ENCODE measurements around the gene SLX4.
A peak's percentile ranks its signal among the peaks of the same experiment; 100 is the strongest.

The SLX4 gene

DNA sequence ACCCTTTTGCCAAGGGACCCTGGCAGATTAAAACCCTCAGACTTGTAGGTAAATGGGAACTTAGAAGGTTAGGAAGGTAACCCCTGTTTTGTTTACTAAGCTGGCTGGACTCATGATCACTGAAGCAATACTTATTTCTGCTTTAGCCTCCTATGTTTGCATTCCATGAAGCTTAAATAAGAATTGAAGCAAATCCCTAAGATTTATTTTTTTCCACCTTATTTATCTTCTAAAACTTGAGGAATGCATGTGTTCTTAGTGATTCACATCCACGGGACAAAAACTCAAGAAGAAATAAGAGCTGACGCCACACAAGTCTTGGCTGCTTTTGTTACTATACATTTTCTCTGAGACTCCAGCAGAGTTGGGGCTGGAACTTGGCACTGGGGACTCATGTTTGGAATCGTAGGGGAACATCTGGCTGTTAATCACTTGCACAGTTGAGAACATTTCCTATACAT, 75.1 kb downstream of the SLX4 start:
- no peaks in the 10 kb centered on the region for H3K9me3 Mint-ChIP-seq
- no peaks in the 10 kb centered on the region for H3K27me3 Mint-ChIP-seq (ENCODE audit: low read depth)
- H3K36me3 Mint-ChIP-seq (ENCODE audit: low read depth): peaks cover 63% of the 10 kb centered on the region
- H3K4me3 Mint-ChIP-seq: no peak overlapping the region
- peaks cover 41% of the 10 kb centered on the region for H3K4me1 Mint-ChIP-seq
- TF ChIP-seq, protein P1, sequence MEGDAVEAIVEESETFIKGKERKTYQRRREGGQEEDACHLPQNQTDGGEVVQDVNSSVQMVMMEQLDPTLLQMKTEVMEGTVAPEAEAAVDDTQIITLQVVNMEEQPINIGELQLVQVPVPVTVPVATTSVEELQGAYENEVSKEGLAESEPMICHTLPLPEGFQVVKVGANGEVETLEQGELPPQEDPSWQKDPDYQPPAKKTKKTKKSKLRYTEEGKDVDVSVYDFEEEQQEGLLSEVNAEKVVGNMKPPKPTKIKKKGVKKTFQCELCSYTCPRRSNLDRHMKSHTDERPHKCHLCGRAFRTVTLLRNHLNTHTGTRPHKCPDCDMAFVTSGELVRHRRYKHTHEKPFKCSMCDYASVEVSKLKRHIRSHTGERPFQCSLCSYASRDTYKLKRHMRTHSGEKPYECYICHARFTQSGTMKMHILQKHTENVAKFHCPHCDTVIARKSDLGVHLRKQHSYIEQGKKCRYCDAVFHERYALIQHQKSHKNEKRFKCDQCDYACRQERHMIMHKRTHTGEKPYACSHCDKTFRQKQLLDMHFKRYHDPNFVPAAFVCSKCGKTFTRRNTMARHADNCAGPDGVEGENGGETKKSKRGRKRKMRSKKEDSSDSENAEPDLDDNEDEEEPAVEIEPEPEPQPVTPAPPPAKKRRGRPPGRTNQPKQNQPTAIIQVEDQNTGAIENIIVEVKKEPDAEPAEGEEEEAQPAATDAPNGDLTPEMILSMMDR (IDR thresholded peaks at IDR 0.05; ENCODE audit: unreplicated experiment in 3 of 3): no peak
- peak overlapping the region; percentile 36 to 82 (median 82) for H3K27ac Mint-ChIP-seq

DNA sequence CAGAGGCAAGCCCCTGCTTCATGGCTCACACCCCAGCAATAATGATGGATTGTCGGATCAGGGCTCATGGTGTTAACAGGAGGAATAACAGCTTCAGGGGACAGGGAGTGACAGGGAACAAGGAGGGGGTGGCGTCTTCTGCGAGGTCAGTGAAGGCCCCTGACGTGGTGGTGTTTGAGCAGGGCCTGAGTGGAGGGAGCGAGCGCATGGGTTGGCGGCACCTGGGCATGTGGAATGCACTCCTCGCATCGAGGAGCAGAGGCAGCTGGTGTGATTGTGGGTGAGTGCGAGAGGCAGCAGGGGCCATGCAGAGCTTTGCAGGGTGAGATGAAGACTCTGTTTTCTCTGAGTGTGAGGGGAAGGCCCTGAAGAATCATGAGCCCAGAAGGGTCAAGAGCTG, 77.3 kb downstream of the SLX4 start:
- Mint-ChIP-seq H3K27me3 (ENCODE audit: low read depth) (no peaks in the 10 kb centered on the region), H3K4me1 (peaks cover 34% of the 10 kb centered on the region), H3K27ac (peak overlapping the region; percentile 31 to 70 (median 65)), H3K36me3 (ENCODE audit: low read depth) (peaks cover 67% of the 10 kb centered on the region), H3K4me3 (no peak overlapping the region), H3K9me3 (no peaks in the 10 kb centered on the region)
- TF ChIP-seq, protein P1 (IDR thresholded peaks at IDR 0.05; ENCODE audit: unreplicated experiment in 3 of 3): no peak

DNA sequence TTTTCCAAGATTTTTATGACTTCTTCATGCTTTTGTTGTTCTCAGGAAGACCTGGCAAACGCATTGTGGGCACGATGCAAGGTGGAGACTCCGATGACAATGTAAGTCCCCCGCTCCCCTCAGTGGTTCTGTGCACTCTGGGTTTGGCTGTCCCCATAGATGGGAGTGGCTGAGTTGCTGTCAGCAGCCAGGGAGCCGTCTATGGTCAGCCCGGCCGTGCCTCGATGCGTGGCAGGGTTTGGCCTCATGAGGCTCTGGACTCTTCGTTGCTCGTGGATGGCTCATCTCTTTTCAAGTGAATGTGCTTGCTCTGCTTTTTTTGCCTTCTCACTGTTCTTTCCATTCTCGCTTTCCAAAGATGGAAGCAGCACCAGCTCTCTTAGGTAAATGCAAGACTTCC, 78.7 kb downstream of the SLX4 start:
- TF ChIP-seq, protein P1 (IDR thresholded peaks at IDR 0.05; ENCODE audit: unreplicated experiment in 3 of 3): no peak
- Mint-ChIP-seq H3K27ac (no peak overlapping the region), H3K9me3 (no peaks in the 10 kb centered on the region), H3K36me3 (ENCODE audit: low read depth) (peaks cover 81% of the 10 kb centered on the region), H3K27me3 (ENCODE audit: low read depth) (no peaks in the 10 kb centered on the region), H3K4me1 (peaks cover 32% of the 10 kb centered on the region), H3K4me3 (no peak overlapping the region)

Measured in nephron (organoid).